Activated naive CD4-positive, alpha-beta T cell treated with anti-CD3 and anti-CD28 coated beads, Interleukin-2, amount 50 U/mL, for 72 hours (primary cell): ENCODE data around the gene OSCP1. TPM values are rescaled to one million over a fixed set of nuclear protein-coding genes. Genes with fewer than 3 reads are reported as not detected.

Experiments used
- ATAC-seq, 2 donors: fragments of 150-1000 bp; cut with Tn5 transposase; 2 replicates each; pipeline ENCODE4 v1.10.0; 2021; ENCODE audit warnings: mild to moderate bottlenecking in 2 of 2, moderate library complexity in 2 of 2
- DNase-seq, 2 donors: peaks; one replicate each; pipeline ENCODE4 v3.0.0; 2021 to 2022; ENCODE audit warnings: low spot score in 2 of 2
- H3K27ac Mint-ChIP-seq, 2 donors: one replicate each; pipeline ENCODE4 v1.8.0; 2022; ENCODE audit warnings: mild to moderate bottlenecking in 2 of 2, mixed read lengths in 2 of 2
- H3K36me3 Mint-ChIP-seq, 2 donors: one replicate each; pipeline ENCODE4 v1.8.0; 2022; ENCODE audit warnings: mixed read lengths in 2 of 2
- H3K9me3 Mint-ChIP-seq, 2 donors: one replicate each; pipeline ENCODE4 v1.8.0; 2022; ENCODE audit warnings: mixed read lengths in 2 of 2
- total RNA-seq, 2 donors: library from RNA; stranded (reverse); gene quantifications; one replicate each; pipeline ENCODE4 v1.2.3, GENCODE V29; 2022

OSCP1 gene
- total RNA-seq, 2 donors from 2014 or later = 1.6 to 4.8 TPM

- DNase-seq (peak in 1 of 2 donors; percentile 89), ATAC-seq (peak in 1 of 2 donors; percentile 78)
- Mint-ChIP-seq H3K27ac (peak overlapping the region; percentile 33 to 76), H3K36me3 (peaks cover 11 to 15% of the 10 kb centered on the region in 2 donors), H3K9me3 (no peaks in the 10 kb centered on the region)
These were observed 49.2 kb downstream of the OSCP1 start for GRCh38 chr1:36400825-36401601.

- ATAC-seq = no peak
- Mint-ChIP-seq H3K9me3 (no peaks in the 10 kb centered on the region), H3K27ac (peak overlapping the region in 1 of 2 donors; percentile 76), H3K36me3 (peaks cover 11 to 15% of the 10 kb centered on the region in 2 donors)
- DNase-seq = no peak
These were observed 49.8 kb downstream of the OSCP1 start for GRCh38 chr1:36400514-36400824.

GRCh38 chr1:36398370-36398977 is 51.8 kb downstream of the OSCP1 start:
- ATAC-seq (no peak), DNase-seq (no peak)
- Mint-ChIP-seq H3K9me3 (no peaks in the 10 kb centered on the region), H3K36me3 (peaks cover 11 to 15% of the 10 kb centered on the region in 2 donors), H3K27ac (peak overlapping the region; percentile 88 to 100)

GRCh38 chr1:36397378-36398230 is 52.6 kb downstream of the OSCP1 start, which contains the start of gene LSM10:
LSM10 (minus strand) TSS chr1:36397908; CDS start chr1:36394129, 3,779 bp downstream.
- peak; percentile 75 to 96 for ATAC-seq
- H3K27ac Mint-ChIP-seq = peak within 1 kb of the TSS; percentile 88 to 100
- H3K36me3 Mint-ChIP-seq = peaks cover 11 to 15% of the 10 kb centered on the region in 2 donors
- no peaks in the 10 kb centered on the region for H3K9me3 Mint-ChIP-seq
- DNase-seq = peak; percentile 88 to 89

- DNase-seq = no peak
These were observed 53.2 kb downstream of the OSCP1 start for GRCh38 chr1:36397083-36397377.

GRCh38 chr1:36396359-36396758 is 53.9 kb downstream of the OSCP1 start:
- no peaks in the 10 kb centered on the region for H3K9me3 Mint-ChIP-seq
- ATAC-seq = peak in 1 of 2 donors; percentile 25
- H3K27ac Mint-ChIP-seq = peak overlapping the region in 1 of 2 donors; percentile 90
- peaks cover 11 to 15% of the 10 kb centered on the region in 2 donors for H3K36me3 Mint-ChIP-seq
- no peak for DNase-seq

More at GRCh38 chr1:36397083-36397377, 53.2 kb downstream of the OSCP1 start:
- no peaks in the 10 kb centered on the region for H3K9me3 Mint-ChIP-seq
- H3K27ac Mint-ChIP-seq = peak overlapping the region; percentile 88 to 90
- H3K36me3 Mint-ChIP-seq = peaks cover 11 to 15% of the 10 kb centered on the region in 2 donors
- peak; percentile 17 to 64 for ATAC-seq

GRCh38 chr1:36393686-36394085 is 56.6 kb downstream of the OSCP1 start:
- Mint-ChIP-seq H3K27ac (no peak overlapping the region), H3K36me3 (peaks cover 11 to 15% of the 10 kb centered on the region in 2 donors), H3K9me3 (no peaks in the 10 kb centered on the region)
- no peak for DNase-seq
- ATAC-seq = no peak

GRCh38 chr1:36392836-36393235 is 57.4 kb downstream of the OSCP1 start:
- ATAC-seq = no peak
- peaks cover 7 to 12% of the 10 kb centered on the region in 2 donors for H3K36me3 Mint-ChIP-seq
- H3K9me3 Mint-ChIP-seq = no peaks in the 10 kb centered on the region
- H3K27ac Mint-ChIP-seq = peak overlapping the region in 1 of 2 donors; percentile 44
- DNase-seq = no peak

GRCh38 chr1:36391271-36391670 is 59.0 kb downstream of the OSCP1 start:
- Mint-ChIP-seq H3K36me3 (peaks cover 0 to 2% of the 10 kb centered on the region in 2 donors), H3K27ac (peak overlapping the region in 1 of 2 donors; percentile 58), H3K9me3 (no peaks in the 10 kb centered on the region)
- DNase-seq (no peak), ATAC-seq (no peak)

GRCh38 chr1:36390411-36390810 is 59.8 kb downstream of the OSCP1 start:
- no peak for DNase-seq
- no peak for ATAC-seq
- Mint-ChIP-seq H3K27ac (peak overlapping the region in 1 of 2 donors; percentile 58), H3K9me3 (no peaks in the 10 kb centered on the region), H3K36me3 (no peaks in the 10 kb centered on the region)

- peaks cover 0 to 2% of the 10 kb centered on the region in 2 donors for H3K36me3 Mint-ChIP-seq
- ATAC-seq (no peak), DNase-seq (no peak)
- no peaks in the 10 kb centered on the region for H3K9me3 Mint-ChIP-seq
- peak overlapping the region; percentile 29 to 87 for H3K27ac Mint-ChIP-seq
These were observed 60.3 kb downstream of the OSCP1 start for GRCh38 chr1:36389999-36390398.

- Mint-ChIP-seq H3K27ac (peak overlapping the region; percentile 29 to 87), H3K36me3 (peaks cover 0 to 7% of the 10 kb centered on the region in 2 donors), H3K9me3 (no peaks in the 10 kb centered on the region)
- DNase-seq (no peak), ATAC-seq (no peak)
These were observed 61.0 kb downstream of the OSCP1 start for GRCh38 chr1:36389261-36389660.

- DNase-seq (no peak), ATAC-seq (no peak)
- Mint-ChIP-seq H3K9me3 (no peaks in the 10 kb centered on the region), H3K27ac (peak overlapping the region; percentile 98 to 99), H3K36me3 (peaks cover 0 to 7% of the 10 kb centered on the region in 2 donors)
These were observed 62.9 kb downstream of the OSCP1 start for GRCh38 chr1:36387141-36387949.

GRCh38 chr1:36386265-36387140 is 63.7 kb downstream of the OSCP1 start:
- DNase-seq (peak; percentile 86 to 93), ATAC-seq (peak; percentile 79 to 81)
- no peaks in the 10 kb centered on the region for H3K9me3 Mint-ChIP-seq
- H3K36me3 Mint-ChIP-seq = peaks cover 0 to 7% of the 10 kb centered on the region in 2 donors
- peak overlapping the region; percentile 98 to 99 for H3K27ac Mint-ChIP-seq
